ENCODE data around the gene DCLRE1C. TPM values are rescaled to one million over a fixed set of nuclear protein-coding genes. Genes with fewer than 3 reads are reported as not detected.

Gene DCLRE1C
- total RNA-seq (2022; extraction: Qiagen RNA extraction; ENCODE audit: low read depth), result 4.4 to 6.5 TPM (median 6.2 TPM) in 5 replicates

GRCh38 chr10:14954001-14954770 lies at the start of gene DCLRE1C:
Gene DCLRE1C, minus strand, starts transcription at chr10:14954096. Its CDS starts 86 bp downstream, at chr10:14954010.

GRCh38 chr10:14959221-14960057 lies 5.5 kb upstream of the DCLRE1C start, which contains the start of gene MEIG1:
Gene MEIG1, plus strand, starts transcription at chr10:14959388. Its CDS starts 7,081 bp downstream, at chr10:14966469.

GRCh38 chr10:14878266-14879123 lies 75.4 kb downstream of the DCLRE1C start, which contains the start of gene SUV39H2:
Gene SUV39H2, plus strand, starts transcription at chr10:14878866. Its CDS starts 23 bp downstream, at chr10:14878889.

Other genes starting within 250 kb of the DCLRE1C start
- gene FAM107B, start 179.2 kb downstream of the DCLRE1C start, total RNA-seq (2022; extraction: Qiagen RNA extraction; ENCODE audit: low read depth), result 148 to 213 TPM (median 180 TPM) in 5 replicates
- gene CDNF, start 116.1 kb downstream of the DCLRE1C start, total RNA-seq (2022; extraction: Qiagen RNA extraction; ENCODE audit: low read depth), result 0.85 to 1.6 TPM (median 0.97 TPM) in 5 replicates
- 43.5 to 53.5 TPM (median 49.2 TPM) in 5 replicates for gene HSPA14, start 115.8 kb downstream of the DCLRE1C start, total RNA-seq (2022; extraction: Qiagen RNA extraction; ENCODE audit: low read depth)
- 12.4 to 17.3 TPM (median 13.0 TPM) in 5 replicates for gene MSANTD7, start 115.8 kb downstream of the DCLRE1C start, total RNA-seq (2022; extraction: Qiagen RNA extraction; ENCODE audit: low read depth)
- 20.5 to 24.8 TPM (median 22.4 TPM) in 5 replicates for gene SUV39H2, start 75.2 kb downstream of the DCLRE1C start, total RNA-seq (2022; extraction: Qiagen RNA extraction; ENCODE audit: low read depth)
- gene MEIG1, start 5.3 kb upstream of the DCLRE1C start, total RNA-seq (2022; extraction: Qiagen RNA extraction; ENCODE audit: low read depth), result 0.65 to 0.93 TPM (median 0.73 TPM) in 4 of 5 replicates, not detected in the other
- not detected in 5 replicates for gene OLAH, start 89.8 kb upstream of the DCLRE1C start, total RNA-seq (2022; extraction: Qiagen RNA extraction; ENCODE audit: low read depth)
- 0.85 to 1.1 TPM (median 0.96 TPM) in 5 replicates for gene ACBD7, start 134.7 kb upstream of the DCLRE1C start, total RNA-seq (2022; extraction: Qiagen RNA extraction; ENCODE audit: low read depth)
- 34.0 to 38.9 TPM (median 36.7 TPM) in 5 replicates for gene RPP38, start 143.3 kb upstream of the DCLRE1C start, total RNA-seq (2022; extraction: Qiagen RNA extraction; ENCODE audit: low read depth)
- 24.3 to 29.8 TPM (median 27.0 TPM) in 5 replicates for gene NMT2, start 214.6 kb upstream of the DCLRE1C start, total RNA-seq (2022; extraction: Qiagen RNA extraction; ENCODE audit: low read depth)

Measured in A549 treated with DMSO at 1 μM for 4 hours (cell line).